HCT116 (cell line): Measurements from ENCODE around the gene MISP3. TPM values are rescaled to one million over a fixed set of nuclear protein-coding genes. Genes with fewer than 3 reads are reported as not detected.

Experiments
- ATAC-seq: fragments of 200-7000 bp; cut with Tn5 transposase; 2 replicates; pipeline ENCODE4 v1.9.1; 2020; ENCODE audit warnings: mild to moderate bottlenecking, moderate library complexity
- BruUV-seq: library from RNA; stranded (reverse); fragments of 400-500 nt; replicated peaks from 2 replicates; lab custom pipeline; 2021; lab: Mats Ljungman, UMichigan
- CTCF ChIA-PET: fragments of 300-600 bp; sonication (Branson Sonifier 250); formaldehyde crosslinking; loops from one replicate; lab custom pipeline; 2021; ENCODE audit warnings: antibody characterized with exemption; lab: Charles Lee
- POLR2A ChIA-PET: fragments of 300-600, 350-600 bp; sonication (Branson Sonifier 250); formaldehyde crosslinking; loops from one replicate; lab custom pipeline; 2021; ENCODE audit warnings: antibody characterized with exemption; lab: Charles Lee
- RAD21 ChIA-PET, 2 experiments: fragments of 300-600 bp; sonication (Branson Sonifier 250); formaldehyde crosslinking; loops; one replicate each; lab custom pipeline; 2023; ENCODE audit warnings: low total read pairs in 2 of 2; ENCODE audit not compliant: uncharacterized antibody in 2 of 2, unreplicated experiment in 2 of 2, low non-redundant PET in 1 of 2; lab: Charles Lee
- DNase-seq: peaks from one replicate; pipeline ENCODE4 v3.0.0-alpha.2; 2010; ENCODE audit warnings: low read depth, low spot score
- H2AFZ ChIP-seq: fragments of 200-600 bp; shearing (Covaris generic), sonication (generic); 2 replicates; pipeline ENCODE4 v1.6.1; 2017; ENCODE audit warnings: low read depth, mixed run types, mixed read lengths, antibody characterized with exemption, low read length; ENCODE audit not compliant: poor library complexity, severe bottlenecking
- H3K27ac ChIP-seq: 2 replicates; pipeline ENCODE4 v1.5.1; 2012; ENCODE audit warnings: low read depth, low read length
- H3K27me3 ChIP-seq: fragments of 200-600 bp; sonication (generic); 2 replicates; pipeline ENCODE4 v1.6.1; 2016; ENCODE audit warnings: mixed run types, low read length, mixed read lengths; ENCODE audit not compliant: insufficient read depth
- H3K36me3 ChIP-seq, 2 experiments: fragments of 200-500 bp in 1 of 2; fragments of 200-600 bp in 1 of 2; sonication (Bioruptor generic) in 1 of 2; sonication (generic) in 1 of 2; 2 replicates each; pipeline versions ENCODE4 v1.5.1 to v1.6.1; 2014 to 2016; ENCODE audit warnings: low read length in 2 of 2, inconsistent platforms in 1 of 2, mixed read lengths in 1 of 2, mixed run types in 1 of 2; ENCODE audit not compliant: insufficient read depth in 2 of 2, control insufficient read depth in 1 of 2
- H3K4me1 ChIP-seq, 2 experiments: fragments of 200-600 bp in 1 of 2; sonication (generic) in 1 of 2; 2 replicates each; pipeline versions ENCODE4 v1.5.1 to v1.6.1; 2012 to 2017; ENCODE audit warnings: low read length in 2 of 2, inconsistent platforms in 1 of 2, mild to moderate bottlenecking in 1 of 2, mixed read lengths in 1 of 2, mixed run types in 1 of 2, moderate library complexity in 1 of 2; ENCODE audit not compliant: insufficient read depth in 2 of 2, control insufficient read depth in 1 of 2
- H3K4me2 ChIP-seq: fragments of 200-600 bp; sonication (generic); 2 replicates; pipeline ENCODE4 v1.6.1; 2017; ENCODE audit warnings: mixed run types, low read length, mixed read lengths
- H3K4me3 ChIP-seq, 2 experiments: fragments of 200-600 bp in 1 of 2; sonication (generic) in 1 of 2; replicated peaks in 1 of 2; 2 replicates each; pipeline ENCODE4 v1.5.1; 2011 to 2016; ENCODE audit warnings: low read length in 2 of 2, control low read depth in 1 of 2, low read depth in 1 of 2, mild to moderate bottlenecking in 1 of 2, mixed read lengths in 1 of 2, mixed run types in 1 of 2
- H3K79me2 ChIP-seq: fragments of 200-600 bp; sonication (generic); 2 replicates; pipeline ENCODE4 v1.6.1; 2017; ENCODE audit warnings: mild to moderate bottlenecking, mixed run types, low read length, moderate library complexity, mixed read lengths; ENCODE audit not compliant: insufficient read depth
- H3K9ac ChIP-seq: fragments of 200-600 bp; sonication (generic); 2 replicates; pipeline ENCODE4 v1.6.1; 2016; ENCODE audit warnings: low read length, mixed read lengths
- H3K9me2 ChIP-seq: fragments of 200-600 bp; sonication (generic), shearing (Covaris generic); 2 replicates; pipeline ENCODE4 v1.6.1; 2017; ENCODE audit warnings: mixed run types, mild to moderate bottlenecking, moderate library complexity; ENCODE audit not compliant: insufficient read depth
- H3K9me3 ChIP-seq, 2 experiments: fragments of 200-500 bp in 1 of 2; fragments of 200-600 bp in 1 of 2; sonication (Bioruptor generic) in 1 of 2; sonication (generic) in 1 of 2; 2 replicates each; pipeline ENCODE4 v1.6.1; 2014 to 2017; ENCODE audit warnings: low read length in 2 of 2, mixed read lengths in 2 of 2, inconsistent platforms in 1 of 2, low read depth in 1 of 2, mild to moderate bottlenecking in 1 of 2, mixed run types in 1 of 2, moderate library complexity in 1 of 2; ENCODE audit not compliant: control insufficient read depth in 1 of 2, insufficient read depth in 1 of 2
- H4K20me1 ChIP-seq: fragments of 200-600 bp; sonication (generic), shearing (Covaris generic); 2 replicates; pipeline ENCODE4 v1.6.1; 2017; ENCODE audit warnings: mixed run types, mild to moderate bottlenecking, moderate library complexity; ENCODE audit not compliant: insufficient read depth
- CBX3 ChIP-seq: IDR thresholded peaks from 2 replicates; pipeline ENCODE4 v1.6.1; 2012; ENCODE audit warnings: low read depth
- CEBPB ChIP-seq: IDR thresholded peaks from 2 replicates; pipeline ENCODE4 v1.6.1; 2012; ENCODE audit warnings: low read depth
- CTCF ChIP-seq, 3 experiments: fragments of 200-600 bp in 1 of 3; sonication (generic) in 1 of 3; IDR thresholded peaks in 2 of 3; conservative IDR thresholded peaks in 1 of 3; 2 replicates each; pipeline ENCODE4 v1.5.1; 2012 to 2017; ENCODE audit warnings: low read depth in 2 of 3, low read length in 2 of 3, antibody characterized with exemption in 1 of 3, borderline replicate concordance in 1 of 3, control low read depth in 1 of 3, mild to moderate bottlenecking in 1 of 3, mixed read lengths in 1 of 3, mixed run types in 1 of 3, moderate library complexity in 1 of 3; ENCODE audit not compliant: insufficient read depth in 1 of 3
- EZH2phosphoT487 ChIP-seq: fragments of 200-600 bp; IDR thresholded peaks from 2 replicates; pipeline ENCODE4 v1.6.1; 2018; ENCODE audit warnings: antibody characterized with exemption, borderline replicate concordance
- FOSL1 ChIP-seq: IDR thresholded peaks from 2 replicates; pipeline ENCODE4 v1.6.1; 2012; ENCODE audit warnings: low read depth
- POLR2A ChIP-seq: IDR thresholded peaks from 2 replicates; pipeline ENCODE4 v1.7.0; 2011; ENCODE audit warnings: borderline replicate concordance; ENCODE audit not compliant: insufficient read depth, insufficient read length; ENCODE audit errors: extremely low read depth
- RAD21 ChIP-seq: IDR thresholded peaks from 2 replicates; pipeline ENCODE4 v1.6.1; 2012; ENCODE audit warnings: low read depth, mild to moderate bottlenecking
- ZFX ChIP-seq: fragments of 450-650 bp; IDR thresholded peaks from 2 replicates; pipeline ENCODE4 v1.6.1; 2017
- intact Hi-C: fragments of 100-400 bp; cut with micrococcal nuclease; formaldehyde crosslinking; loops from 2 replicates; pipeline ENCODE4 v1.10.0; 2022
- total RNA-seq: library from RNA; stranded (reverse); gene quantifications from one replicate; pipeline ENCODE4 v1.2.1, GENCODE V29; 2021; ENCODE audit not compliant: unreplicated experiment

Gene MISP3
- total RNA-seq, 1 experiment from 2014 or later = 5.2 TPM

DNA sequence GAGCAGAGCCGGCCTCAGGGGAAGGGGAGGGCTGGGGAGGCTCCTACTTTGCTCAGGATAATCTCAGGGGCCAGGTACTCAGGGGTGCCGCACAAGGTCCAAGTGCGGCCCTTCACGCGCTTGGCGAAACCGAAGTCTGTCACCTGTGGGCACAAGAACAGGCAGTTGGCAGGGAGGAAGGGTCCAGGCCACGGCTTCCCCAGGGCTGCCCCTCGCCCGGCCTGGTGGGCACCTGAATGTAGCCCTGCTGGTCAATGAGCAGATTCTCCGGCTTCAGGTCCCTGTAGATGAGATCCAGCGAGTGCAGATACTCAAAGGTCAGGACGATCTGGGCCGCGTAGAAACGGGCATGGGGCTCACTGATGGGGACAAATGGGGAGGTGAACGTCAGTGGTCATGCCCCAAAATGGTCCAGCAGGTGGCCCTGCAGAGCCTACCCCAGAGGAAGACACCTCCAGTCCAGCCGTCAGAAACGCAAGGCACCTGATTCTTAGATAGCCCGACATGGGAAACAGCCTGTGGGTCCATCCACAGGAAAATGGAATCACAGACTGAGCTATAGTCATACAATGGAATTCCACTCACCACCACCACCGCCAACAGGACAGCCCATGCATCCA lies 25.1 kb downstream of the MISP3 start:
- intact Hi-C loops = no loop called here
- Histone ChIP-seq H3K36me3 (peaks cover 6 to 18% of the 10 kb centered on the region in 2 experiments), H3K9me3 (peaks cover 3 to 7% of the 10 kb centered on the region in 2 experiments; a peak in 1 of 4 replicates), H3K27ac (no peak overlapping the region), H3K27me3 (no peaks in the 10 kb centered on the region), H3K9ac (no peak overlapping the region), H2AFZ (no peak overlapping the region), H4K20me1 (no peaks in the 10 kb centered on the region), H3K4me2 (no peak overlapping the region), H3K4me3 (no peak overlapping the region), H3K9me2 (no peaks in the 10 kb centered on the region), H3K4me1 (0 out of 4 replicates have a peak, but pooled peaks cover 0 to 4% of the 10 kb centered on the region in 2 experiments), H3K79me2 (no peaks in the 10 kb centered on the region)
- DNase-seq (no peak), ATAC-seq (peak; percentile 64)
- ChIA-PET POLR2A (no interaction called here), RAD21 (no interaction called here), CTCF (no interaction called here)
- peak; percentile 10 to 32 (median 32); a peak in 3 of 6 replicates for TF ChIP-seq CTCF (IDR thresholded peaks at IDR 0.05 in 2 of 3, conservative IDR thresholded peaks at IDR 0.05 in 1 of 3; ENCODE audit: borderline replicate concordance in 1 of 3, insufficient read depth in 1 of 3, low read depth in 2 of 3, low read length in 2 of 3)
- TF ChIP-seq EZH2phosphoT487 = no peak
- TF ChIP-seq POLR2A = no peak
- TF ChIP-seq ZFX = no peak
- TF ChIP-seq RAD21 = peak; percentile 30; the same call in 1 of the 2 replicates
- no TSS peak for BruUV-seq

DNA sequence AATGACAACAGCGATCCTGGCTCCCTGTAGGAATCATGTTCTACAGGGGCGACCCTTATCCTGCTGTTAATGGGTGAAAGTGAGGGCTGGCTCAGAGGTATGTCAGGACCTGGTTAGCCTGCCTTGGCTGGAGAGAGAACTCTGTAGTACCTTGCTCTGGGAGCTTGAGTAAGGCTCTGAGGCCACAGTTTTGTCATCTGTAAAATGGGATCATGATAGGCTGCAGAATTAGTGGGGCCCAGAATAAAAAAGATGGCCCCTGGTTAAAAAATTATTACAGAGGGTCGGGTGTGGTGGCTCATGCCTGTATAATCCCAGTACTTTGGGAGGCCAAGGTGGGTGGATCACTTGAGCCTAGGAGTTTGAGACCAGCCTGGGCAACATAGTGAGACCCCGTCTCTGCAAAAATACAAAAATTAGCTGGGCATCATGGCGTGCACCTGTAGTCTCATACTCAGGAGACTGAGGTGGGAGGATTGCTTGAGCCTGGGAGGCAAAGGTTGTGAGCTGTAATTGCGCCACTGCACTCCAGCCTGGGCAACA lies 28.5 kb downstream of the MISP3 start:
- H3K4me3 ChIP-seq = no peak overlapping the region
- TF ChIP-seq CBX3 (no peak), CEBPB (no peak), RAD21 (no peak), POLR2A (no peak), FOSL1 (no peak), ZFX (no peak)
- DNase-seq = no peak
- no peak overlapping the region for H3K27ac ChIP-seq
- H3K9me2 ChIP-seq = no peaks in the 10 kb centered on the region
- ChIA-PET POLR2A (no interaction called here), CTCF (no interaction called here), RAD21 (no interaction called here)
- BruUV-seq = no TSS peak
- ATAC-seq = no peak
- H2AFZ ChIP-seq = no peak overlapping the region
- H3K36me3 ChIP-seq = peaks cover 8 to 18% of the 10 kb centered on the region in 2 experiments
- 0 out of 4 replicates have a peak, but pooled peaks cover 0 to 4% of the 10 kb centered on the region in 2 experiments for H3K4me1 ChIP-seq
- no peaks in the 10 kb centered on the region for H3K79me2 ChIP-seq
- H3K4me2 ChIP-seq = no peak overlapping the region
- intact Hi-C loops = no loop called here
- no peaks in the 10 kb centered on the region for H4K20me1 ChIP-seq
- H3K27me3 ChIP-seq = no peaks in the 10 kb centered on the region
- H3K9ac ChIP-seq = no peak overlapping the region
- H3K9me3 ChIP-seq = no peaks in the 10 kb centered on the region
